Measurements from ENCODE around the gene ZDHHC17. TPM values are rescaled to one million over a fixed set of nuclear protein-coding genes. Genes with fewer than 3 reads are reported as not detected.

ZDHHC17 gene
- polyA plus RNA-seq, 1 of the 3 experiments (the other 2 are of a cell fraction) = 28.6 TPM

- H3K79me2 ChIP-seq (ENCODE audit: insufficient read depth) = peaks cover 91% of the 10 kb centered on the region
- H3K4me1 ChIP-seq (ENCODE audit: control insufficient read depth in 1 of 2, insufficient read depth in 2 of 2, low read depth in 1 of 2, low read length in 1 of 2) = peaks cover 6 to 12% of the 10 kb centered on the region in 2 experiments; a peak in 1 of 4 replicates
- H3K9me2 ChIP-seq = no peaks in the 10 kb centered on the region
- no peak overlapping the region; a peak in 1 of 4 replicates for H3K27ac ChIP-seq (ENCODE audit: low read depth in 2 of 2, low read length in 1 of 2)
- peaks cover 0 to under 1% of the 10 kb centered on the region in 2 experiments for H3K36me3 ChIP-seq (replicated peaks in 1 of 2; ENCODE audit: control insufficient read depth in 1 of 2, insufficient read depth in 2 of 2, low read length in 1 of 2)
- H3K4me3 ChIP-seq (ENCODE audit: low read depth in 2 of 2, low read length in 1 of 2) = no peak overlapping the region
- TF ChIP-seq MEF2A (IDR thresholded peaks at IDR 0.05; ENCODE audit: borderline replicate concordance, low read depth) (no peak), TCF12 (IDR thresholded peaks at IDR 0.05) (no peak), EZH2phosphoT487 (IDR thresholded peaks at IDR 0.05; ENCODE audit: borderline replicate concordance, low read depth) (no peak), NRF1 (IDR thresholded peaks at IDR 0.05; ENCODE audit: low read depth, low read length) (no peak), EP300 (IDR thresholded peaks at IDR 0.05; ENCODE audit: borderline replicate concordance in 1 of 2, low read depth in 1 of 2, low read length in 1 of 2) (no peak), RCOR1 (IDR thresholded peaks at IDR 0.05; ENCODE audit: low read length) (no peak), MXI1 (IDR thresholded peaks at IDR 0.05; ENCODE audit: low read depth, low read length) (no peak), MAX (IDR thresholded peaks at IDR 0.05; ENCODE audit: low read depth) (no peak), ELF1 (IDR thresholded peaks at IDR 0.05) (no peak), FOXJ3 (CRISPR knock-in tag; IDR thresholded peaks at IDR 0.05) (no peak), SMC3 (IDR thresholded peaks at IDR 0.05; ENCODE audit: low read depth, low read length) (no peak)
- TF ChIP-seq, protein P1, sequence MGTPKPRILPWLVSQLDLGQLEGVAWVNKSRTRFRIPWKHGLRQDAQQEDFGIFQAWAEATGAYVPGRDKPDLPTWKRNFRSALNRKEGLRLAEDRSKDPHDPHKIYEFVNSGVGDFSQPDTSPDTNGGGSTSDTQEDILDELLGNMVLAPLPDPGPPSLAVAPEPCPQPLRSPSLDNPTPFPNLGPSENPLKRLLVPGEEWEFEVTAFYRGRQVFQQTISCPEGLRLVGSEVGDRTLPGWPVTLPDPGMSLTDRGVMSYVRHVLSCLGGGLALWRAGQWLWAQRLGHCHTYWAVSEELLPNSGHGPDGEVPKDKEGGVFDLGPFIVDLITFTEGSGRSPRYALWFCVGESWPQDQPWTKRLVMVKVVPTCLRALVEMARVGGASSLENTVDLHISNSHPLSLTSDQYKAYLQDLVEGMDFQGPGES (IDR thresholded peaks at IDR 0.05; ENCODE audit: low read depth, low read length) = no peak
- 83% methylated on average over 3 of the region's 3 CpGs for WGBS (ENCODE audit: low lambda C conversion rate)
- ChIA-PET POLR2A (interaction anchor here (1.0 kb wide), 1 partner anchor 110 kb away, joined by 4 read pairs; the partner anchor contains the start of gene CSRP2), CTCF (interaction anchor here (0.8 to 1.8 kb wide), 4 partner anchors 22 to 242 kb away, joined by 3 to 7 read pairs (median 6); no protein-coding TSS in a partner anchor)
- peaks cover 47% of the 10 kb centered on the region for H4K20me1 ChIP-seq (ENCODE audit: insufficient read depth)
- peaks cover 5% of the 10 kb centered on the region for H3F3A ChIP-seq (replicated peaks; ENCODE audit: insufficient read depth)
- H2AFZ ChIP-seq (ENCODE audit: low read depth) = no peak overlapping the region
- no peaks in the 10 kb centered on the region for H3K27me3 ChIP-seq (ENCODE audit: insufficient read depth)
- no peaks in the 10 kb centered on the region for H3K9me3 ChIP-seq
- H3K9ac ChIP-seq = no peak overlapping the region
- no peak overlapping the region for H3K4me2 ChIP-seq
- no peak for DNase-seq
These were observed 4.7 kb downstream of the ZDHHC17 start for GRCh38 chr12:76768576-76768975.

- Histone ChIP-seq H2AFZ (ENCODE audit: low read depth) (no peak overlapping the region), H3F3A (replicated peaks; ENCODE audit: insufficient read depth) (no peaks in the 10 kb centered on the region), H3K27me3 (ENCODE audit: insufficient read depth) (no peaks in the 10 kb centered on the region), H3K4me2 (no peak overlapping the region), H3K9ac (no peak overlapping the region), H3K9me2 (no peaks in the 10 kb centered on the region), H3K4me1 (ENCODE audit: control insufficient read depth in 1 of 2, insufficient read depth in 2 of 2, low read depth in 1 of 2, low read length in 1 of 2) (peaks cover 6 to 9% of the 10 kb centered on the region in 2 experiments; a peak in 3 of 4 replicates), H3K4me3 (ENCODE audit: low read depth in 2 of 2, low read length in 1 of 2) (no peak overlapping the region), H3K9me3 (no peaks in the 10 kb centered on the region), H3K27ac (ENCODE audit: low read depth in 2 of 2, low read length in 1 of 2) (no peak overlapping the region), H3K36me3 (replicated peaks in 1 of 2; ENCODE audit: control insufficient read depth in 1 of 2, insufficient read depth in 2 of 2, low read length in 1 of 2) (peaks cover 0 to 8% of the 10 kb centered on the region in 2 experiments), H4K20me1 (ENCODE audit: insufficient read depth) (peaks cover 23% of the 10 kb centered on the region; the same call in 1 of the 2 replicates), H3K79me2 (ENCODE audit: insufficient read depth) (peaks cover 100% of the 10 kb centered on the region)
- no peak for TF ChIP-seq PBX3 (IDR thresholded peaks at IDR 0.05)
- no peak for TF ChIP-seq JUND (IDR thresholded peaks at IDR 0.05)
- TF ChIP-seq FOXM1 (IDR thresholded peaks at IDR 0.05; ENCODE audit: low read depth) = no peak
- no peak for TF ChIP-seq TAF1 (IDR thresholded peaks at IDR 0.05; ENCODE audit: borderline replicate concordance, low read depth, low read length)
- no peak for TF ChIP-seq NRF1 (IDR thresholded peaks at IDR 0.05; ENCODE audit: low read depth, low read length)
- TF ChIP-seq, protein P1 (IDR thresholded peaks at IDR 0.05; ENCODE audit: low read depth, low read length) = no peak
- no peak for TF ChIP-seq ELF1 (IDR thresholded peaks at IDR 0.05)
- TF ChIP-seq RFX5 (IDR thresholded peaks at IDR 0.05; ENCODE audit: low read length) = no peak
- no peak for TF ChIP-seq EZH2phosphoT487 (IDR thresholded peaks at IDR 0.05; ENCODE audit: borderline replicate concordance, low read depth)
- no peak for TF ChIP-seq EP300 (IDR thresholded peaks at IDR 0.05; ENCODE audit: borderline replicate concordance in 1 of 2, low read depth in 1 of 2, low read length in 1 of 2)
- no peak for TF ChIP-seq MXI1 (IDR thresholded peaks at IDR 0.05; ENCODE audit: low read depth, low read length)
- TF ChIP-seq FOSL2 (IDR thresholded peaks at IDR 0.05; ENCODE audit: borderline replicate concordance, low read depth) = no peak
- TF ChIP-seq SMC3 (IDR thresholded peaks at IDR 0.05; ENCODE audit: low read depth, low read length) = no peak
- no peak for TF ChIP-seq TCF12 (IDR thresholded peaks at IDR 0.05)
- no peak for DNase-seq
- ChIA-PET CTCF (interaction anchor here (1.7 to 2.3 kb wide), 3 partner anchors 13 to 233 kb away, joined by 6 to 13 read pairs (median 7); no protein-coding TSS in a partner anchor), POLR2A (no interaction called here)
- WGBS (ENCODE audit: low lambda C conversion rate) = 95% methylated on average over 5 of the region's 5 CpGs
These were observed 13.9 kb downstream of the ZDHHC17 start for GRCh38 chr12:76777765-76778216.

Measured in SK-N-SH (cell line).